HFF-Myc (cell line): ENCODE data around the gene MLKL.

Source experiments
- DNase-seq: peaks from one replicate; pipeline ENCODE4 v3.0.0-alpha.2; 2011; ENCODE audit warnings: low read depth; ENCODE audit errors: extremely low read depth
- H3K4me3 ChIP-seq: replicated peaks from 2 replicates; pipeline ENCODE4 v1.5.1; 2011; ENCODE audit warnings: low read depth, mild to moderate bottlenecking, control low read depth, low read length
- CTCF ChIP-seq: IDR thresholded peaks from 2 replicates; pipeline ENCODE4 v1.5.1; 2012; ENCODE audit warnings: mild to moderate bottlenecking, low read depth, low read length, control low read depth; ENCODE audit errors: missing control alignments

MLKL gene

GRCh38 chr16:74732707-74733350, 32.2 kb upstream of the MLKL start:
- TF ChIP-seq CTCF, result no peak
- DNase-seq, result no peak
- no peak overlapping the region for H3K4me3 ChIP-seq

GRCh38 chr16:74731853-74732477, 31.3 kb upstream of the MLKL start:
- no peak for TF ChIP-seq CTCF

GRCh38 chr16:74729783-74730683, 29.4 kb upstream of the MLKL start:
- TF ChIP-seq CTCF, result no peak
- H3K4me3 ChIP-seq, result no peak overlapping the region
- no peak for DNase-seq

More at GRCh38 chr16:74731853-74732477, 31.3 kb upstream of the MLKL start:
- no peak overlapping the region for H3K4me3 ChIP-seq
- no peak for DNase-seq

GRCh38 chr16:74727903-74728302, 27.2 kb upstream of the MLKL start:
- TF ChIP-seq CTCF, result no peak
- no peak for DNase-seq
- no peak overlapping the region for H3K4me3 ChIP-seq

- no peak for DNase-seq
- TF ChIP-seq CTCF, result peak; percentile 75
Measured at GRCh38 chr16:74726716-74727115, 26.1 kb upstream of the MLKL start.

GRCh38 chr16:74725651-74726455, 25.2 kb upstream of the MLKL start:
- no peak for DNase-seq
- no peak overlapping the region for H3K4me3 ChIP-seq
- TF ChIP-seq CTCF, result no peak

More at GRCh38 chr16:74726716-74727115, 26.1 kb upstream of the MLKL start:
- H3K4me3 ChIP-seq, result no peak overlapping the region
